Skeletal muscle tissue (tissue), 4 donors: ENCODE measurements around the gene USP34. TPM values are rescaled to one million over a fixed set of nuclear protein-coding genes. Genes with fewer than 3 reads are reported as not detected.
"Not testable (repeated sequence)": the region's sequence is repeated elsewhere in the genome, so short reads cannot be mapped to it uniquely, and the experiment has no call there.

ENCODE experiments used
- H3K27ac ChIP-seq: one replicate; pipeline ENCODE4 v1.7.0; 2013; ENCODE audit warnings: mild to moderate bottlenecking, low read depth, low read length, inconsistent platforms
- H3K27me3 ChIP-seq, 3 donors: one replicate each; pipeline ENCODE4 v1.7.0; 2013; ENCODE audit warnings: low read length in 3 of 3; ENCODE audit not compliant: control insufficient read depth in 3 of 3, insufficient read depth in 3 of 3
- H3K36me3 ChIP-seq, 3 donors: one replicate each; pipeline ENCODE4 v1.7.0; 2013; ENCODE audit warnings: low read length in 3 of 3; ENCODE audit not compliant: control insufficient read depth in 3 of 3, insufficient read depth in 3 of 3
- H3K4me1 ChIP-seq, 3 donors: one replicate each; pipeline ENCODE4 v1.7.0; 2013; ENCODE audit warnings: low read length in 3 of 3, mild to moderate bottlenecking in 3 of 3; ENCODE audit not compliant: control insufficient read depth in 3 of 3, insufficient read depth in 3 of 3
- H3K4me3 ChIP-seq, 3 donors: one replicate each; pipeline ENCODE4 v1.7.0; 2013; ENCODE audit warnings: low read length in 3 of 3
- H3K9ac ChIP-seq, 3 donors: one replicate each; pipeline ENCODE4 v1.7.0; 2013; ENCODE audit warnings: low read length in 3 of 3, mild to moderate bottlenecking in 3 of 3, moderate library complexity in 2 of 3, low read depth in 1 of 3
- H3K9me3 ChIP-seq, 3 donors: one replicate each; pipeline ENCODE4 v1.7.0; 2013; ENCODE audit warnings: low read length in 3 of 3; ENCODE audit not compliant: control insufficient read depth in 3 of 3
- total RNA-seq: library from RNA; depleted of rRNA; stranded (reverse); fragments of >200 nt; gene quantifications from one replicate; pipeline ENCODE4 v1.2.3, GENCODE V29; 2014
- donor health status: Osteomylitis.

The USP34 gene
- total RNA-seq, 1 donor from 2014 or later = 108 TPM

GRCh38 chr2:61172671-61173070 lies 298.2 kb downstream of the USP34 start:
- Histone ChIP-seq H3K27ac (no peak overlapping the region), H3K36me3 (no peaks in the 10 kb centered on the region)

DNA sequence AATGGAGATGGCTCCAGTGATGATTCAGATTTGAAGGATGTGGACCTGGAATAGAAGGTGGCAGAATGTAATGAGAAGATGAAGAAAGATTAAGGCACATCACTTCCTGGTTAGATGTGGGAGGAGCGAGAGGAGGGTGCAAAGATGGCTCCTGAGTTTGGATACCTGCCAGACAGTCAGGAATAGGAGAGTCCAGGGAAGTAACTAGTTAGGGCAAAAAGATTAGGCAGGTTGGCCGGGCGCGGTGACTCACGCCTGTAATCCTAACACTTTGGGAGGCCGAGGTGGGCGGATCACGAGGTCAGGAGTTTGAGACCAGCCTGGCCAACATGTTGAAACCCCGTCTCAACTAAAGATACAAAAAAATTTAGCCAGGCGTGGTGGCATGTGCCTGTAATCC lies 303.3 kb downstream of the USP34 start:
- H3K4me3 ChIP-seq = no peak overlapping the region
- no peaks in the 10 kb centered on the region for H3K4me1 ChIP-seq
- no peak overlapping the region for H3K27ac ChIP-seq
- no peaks in the 10 kb centered on the region for H3K9me3 ChIP-seq
- H3K27me3 ChIP-seq = no peaks in the 10 kb centered on the region
- H3K36me3 ChIP-seq = peaks cover 0 to 28% (median 14%) of the 10 kb centered on the region in 3 donors
- H3K9ac ChIP-seq = no peak overlapping the region

More at GRCh38 chr2:61172671-61173070, 298.2 kb downstream of the USP34 start:
- Histone ChIP-seq H3K4me1 (peaks cover 0 to 9% (median 2%) of the 10 kb centered on the region in 3 donors), H3K27me3 (no peaks in the 10 kb centered on the region), H3K9ac (no peak overlapping the region), H3K9me3 (no peaks in the 10 kb centered on the region), H3K4me3 (no peak overlapping the region)

DNA sequence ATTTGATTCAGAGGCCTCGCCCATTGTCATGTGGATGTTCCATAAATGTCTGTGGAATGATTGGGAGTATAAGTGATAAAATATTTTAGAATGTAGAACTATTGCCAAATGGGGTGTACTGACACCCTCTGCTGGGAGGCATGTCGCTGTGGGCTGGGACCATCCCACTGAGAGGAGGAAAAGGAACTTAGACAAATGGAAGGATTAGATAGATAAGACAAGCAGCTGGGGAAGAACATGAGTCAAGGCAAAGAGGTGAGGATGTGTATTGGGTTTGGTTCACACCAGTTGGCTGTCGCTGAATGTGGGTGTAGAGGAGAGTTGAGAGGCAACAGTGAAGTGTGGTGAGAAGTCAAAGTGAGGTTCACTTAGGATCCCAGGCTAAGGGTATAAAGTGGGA lies 304.9 kb downstream of the USP34 start:
- peaks cover 3 to 28% (median 14%) of the 10 kb centered on the region in 3 donors for H3K36me3 ChIP-seq
- H3K9ac ChIP-seq = no peak overlapping the region

GRCh38 chr2:61165082-61165481 lies 305.8 kb downstream of the USP34 start:
- not testable (repeated sequence) for H3K9me3 ChIP-seq, H3K4me1 ChIP-seq, H3K27ac ChIP-seq, H3K9ac ChIP-seq, H3K4me3 ChIP-seq, H3K27me3 ChIP-seq
- peaks cover 3 to 29% (median 14%) of the 10 kb centered on the region in 3 donors for H3K36me3 ChIP-seq

More for the DNA sequence above, 304.9 kb downstream of the USP34 start:
- H3K27me3 ChIP-seq = no peaks in the 10 kb centered on the region
- no peak overlapping the region for H3K27ac ChIP-seq
- H3K4me3 ChIP-seq = no peak overlapping the region
- H3K4me1 ChIP-seq = no peaks in the 10 kb centered on the region
- no peaks in the 10 kb centered on the region for H3K9me3 ChIP-seq

DNA sequence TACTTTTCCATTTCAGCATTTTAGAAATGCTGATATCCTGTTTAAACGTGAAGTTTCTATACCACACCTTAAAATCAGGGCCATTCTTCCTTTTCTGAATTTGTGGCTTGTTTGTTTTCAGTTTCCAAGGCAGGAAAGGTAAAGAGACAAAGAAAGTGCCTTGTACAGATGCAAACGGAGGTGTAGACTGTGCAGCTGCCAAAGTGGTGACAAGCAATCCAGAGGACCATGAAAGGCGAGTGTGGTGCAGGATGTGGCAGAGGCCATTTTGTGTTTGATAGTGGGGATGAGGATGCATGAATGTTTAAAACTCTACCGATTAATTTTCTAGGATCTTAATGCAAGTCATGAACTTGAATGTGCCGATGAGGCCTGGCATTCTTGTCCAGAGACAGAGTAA lies 308.2 kb downstream of the USP34 start:
- peaks cover 8 to 39% (median 14%) of the 10 kb centered on the region in 3 donors for H3K36me3 ChIP-seq
- no peaks in the 10 kb centered on the region for H3K4me1 ChIP-seq
- H3K4me3 ChIP-seq = no peak overlapping the region
- H3K9me3 ChIP-seq = no peaks in the 10 kb centered on the region
- H3K27me3 ChIP-seq = no peaks in the 10 kb centered on the region
- H3K9ac ChIP-seq = no peak overlapping the region
- H3K27ac ChIP-seq = no peak overlapping the region

DNA sequence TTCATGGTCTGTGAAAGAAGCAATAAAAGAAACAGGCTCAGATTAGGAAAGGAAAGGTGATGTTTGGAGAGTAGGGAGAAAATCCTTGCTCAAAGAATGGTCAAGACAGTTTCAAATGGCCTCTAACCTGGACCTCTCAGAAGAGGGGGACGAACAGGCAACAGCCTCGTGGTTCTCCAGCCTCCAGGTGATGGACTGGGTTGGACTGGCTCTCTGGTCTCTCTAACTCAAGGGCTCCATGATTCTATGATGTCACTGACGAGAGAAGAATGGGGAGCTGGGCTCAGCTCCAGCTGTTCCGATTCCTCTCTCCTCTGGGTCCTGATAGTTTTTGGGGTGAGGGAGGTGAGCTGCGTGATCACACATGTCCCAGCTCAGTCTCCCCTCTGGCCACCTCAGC lies 309.0 kb downstream of the USP34 start, which contains the start of gene C2orf74:
C2orf74 (plus strand) TSS at position 301 of the 400 bp plus-strand sequence. CDS start 327 bp downstream, outside the sequence.
- Histone ChIP-seq H3K9ac (no peak within 1 kb of the TSS), H3K4me3 (no peak within 1 kb of the TSS), H3K36me3 (peaks cover 8 to 41% (median 14%) of the 10 kb centered on the region in 3 donors), H3K4me1 (no peaks in the 10 kb centered on the region), H3K9me3 (no peaks in the 10 kb centered on the region), H3K27ac (no peak within 1 kb of the TSS), H3K27me3 (no peaks in the 10 kb centered on the region)

DNA sequence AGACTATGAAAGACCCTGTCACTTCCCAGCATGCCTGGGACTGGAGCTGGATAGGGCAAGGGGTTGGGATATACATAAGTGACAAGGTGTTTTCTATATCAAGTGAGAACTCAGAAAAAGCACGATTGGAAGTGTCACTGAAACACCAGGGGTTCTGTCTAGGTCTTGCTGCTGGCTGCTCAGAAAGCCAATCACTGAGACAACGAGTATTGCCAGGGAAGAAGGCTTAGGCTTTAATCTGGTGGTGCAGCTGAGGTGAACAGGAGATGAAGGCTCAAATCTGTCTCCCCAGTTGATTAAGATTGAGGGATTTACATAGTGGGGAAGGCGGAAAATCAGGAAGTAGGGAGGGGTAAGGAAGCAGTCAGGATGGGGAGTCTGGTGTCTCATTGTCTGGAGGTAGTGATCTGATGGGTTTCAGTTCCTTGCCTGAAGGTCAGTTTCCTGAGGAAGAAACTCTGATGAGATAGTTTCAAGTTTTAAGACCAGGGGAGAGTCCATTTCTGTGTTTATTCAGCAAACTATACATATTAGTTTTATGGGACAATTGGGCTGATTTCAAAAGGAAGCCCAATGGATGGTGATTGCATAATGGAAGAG lies 312.4 kb downstream of the USP34 start:
- H3K27ac ChIP-seq = no peak overlapping the region
- no peaks in the 10 kb centered on the region for H3K4me1 ChIP-seq
- peaks cover 0 to 21% (median 8%) of the 10 kb centered on the region in 3 donors for H3K36me3 ChIP-seq
- H3K9ac ChIP-seq = no peak overlapping the region
- no peak overlapping the region for H3K4me3 ChIP-seq
- H3K27me3 ChIP-seq = no peaks in the 10 kb centered on the region
- H3K9me3 ChIP-seq = no peaks in the 10 kb centered on the region

GRCh38 chr2:61157371-61158003 lies 313.4 kb downstream of the USP34 start:
- no peaks in the 10 kb centered on the region for H3K9me3 ChIP-seq
- H3K4me3 ChIP-seq = no peak overlapping the region
- peaks cover 0 to 15% (median 8%) of the 10 kb centered on the region in 3 donors for H3K36me3 ChIP-seq
- no peaks in the 10 kb centered on the region for H3K4me1 ChIP-seq
- no peak overlapping the region for H3K27ac ChIP-seq
- H3K27me3 ChIP-seq = no peaks in the 10 kb centered on the region
- no peak overlapping the region for H3K9ac ChIP-seq

- no peaks in the 10 kb centered on the region for H3K27me3 ChIP-seq
- no peaks in the 10 kb centered on the region for H3K4me1 ChIP-seq
- no peak overlapping the region for H3K4me3 ChIP-seq
- H3K27ac ChIP-seq = no peak overlapping the region
- H3K9me3 ChIP-seq = no peaks in the 10 kb centered on the region
- no peak overlapping the region for H3K9ac ChIP-seq
- peaks cover 11 to 23% (median 13%) of the 10 kb centered on the region in 3 donors for H3K36me3 ChIP-seq
Observed at GRCh38 chr2:61151436-61151835, 319.5 kb downstream of the USP34 start.

DNA sequence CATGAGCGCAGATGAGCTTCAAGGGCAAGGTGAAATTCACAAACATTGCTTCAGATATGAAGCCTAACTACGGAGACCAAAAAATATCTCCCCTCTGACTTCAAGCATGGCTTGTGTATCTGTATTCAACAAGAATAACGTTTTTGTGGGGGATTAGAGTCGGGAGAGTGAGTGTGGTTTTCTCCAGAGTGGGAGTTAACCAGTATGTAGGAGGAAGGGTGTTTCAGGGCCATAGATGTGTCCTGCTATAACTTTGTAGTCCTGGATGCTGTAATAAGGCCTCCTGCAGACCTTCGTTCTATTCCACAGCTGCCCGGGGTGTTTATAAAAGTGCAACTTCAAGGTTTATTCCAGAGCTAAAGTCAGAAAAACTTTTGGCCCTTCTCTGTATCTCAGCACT lies 321.8 kb downstream of the USP34 start:
- Histone ChIP-seq H3K9ac (no peak overlapping the region), H3K9me3 (no peaks in the 10 kb centered on the region), H3K27ac (no peak overlapping the region), H3K4me1 (no peaks in the 10 kb centered on the region), H3K36me3 (peaks cover 11 to 23% (median 13%) of the 10 kb centered on the region in 3 donors), H3K27me3 (no peaks in the 10 kb centered on the region), H3K4me3 (no peak overlapping the region)
